Tongue (tissue), 2 donors: ENCODE data around the gene SARDH. TPM values are rescaled to one million over a fixed set of nuclear protein-coding genes. Genes with fewer than 3 reads are reported as not detected.

ENCODE experiments used
- DNase-seq: peaks from one replicate; pipeline ENCODE4 v3.0.0-alpha.2; 2015
- total RNA-seq: library from RNA; depleted of rRNA; stranded (reverse); fragments of >200 nt; gene quantifications from one replicate; pipeline ENCODE4 v1.2.3, GENCODE V29; 2014

SARDH gene
- total RNA-seq, 1 donor from 2014 or later: 8.0 TPM

GRCh38 chr9:133647148-133647547 is 91.0 kb downstream of the SARDH start:
- no peak for DNase-seq

GRCh38 chr9:133645021-133645765 is 93.0 kb downstream of the SARDH start:
- DNase-seq: no peak

GRCh38 chr9:133643978-133644760 is 94.0 kb downstream of the SARDH start:
- DNase-seq: no peak

DNA sequence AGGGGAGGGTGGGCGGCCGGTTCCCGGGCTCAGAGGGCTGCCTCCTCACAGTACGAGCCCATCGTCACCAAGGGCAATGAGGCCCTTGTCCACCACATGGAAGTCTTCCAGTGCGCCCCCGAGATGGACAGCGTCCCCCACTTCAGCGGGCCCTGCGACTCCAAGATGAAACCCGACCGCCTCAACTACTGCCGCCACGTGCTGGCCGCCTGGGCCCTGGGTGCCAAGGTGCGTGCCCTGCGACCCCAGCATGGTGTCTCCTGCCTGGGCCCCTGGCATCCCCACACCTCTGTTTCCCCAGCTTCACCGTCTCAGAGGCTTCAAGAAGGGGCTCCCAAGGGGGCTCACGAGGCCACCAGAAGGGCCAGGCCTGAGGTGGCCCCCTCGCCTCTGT is 94.8 kb downstream of the SARDH start:
- DNase-seq: no peak

DNA sequence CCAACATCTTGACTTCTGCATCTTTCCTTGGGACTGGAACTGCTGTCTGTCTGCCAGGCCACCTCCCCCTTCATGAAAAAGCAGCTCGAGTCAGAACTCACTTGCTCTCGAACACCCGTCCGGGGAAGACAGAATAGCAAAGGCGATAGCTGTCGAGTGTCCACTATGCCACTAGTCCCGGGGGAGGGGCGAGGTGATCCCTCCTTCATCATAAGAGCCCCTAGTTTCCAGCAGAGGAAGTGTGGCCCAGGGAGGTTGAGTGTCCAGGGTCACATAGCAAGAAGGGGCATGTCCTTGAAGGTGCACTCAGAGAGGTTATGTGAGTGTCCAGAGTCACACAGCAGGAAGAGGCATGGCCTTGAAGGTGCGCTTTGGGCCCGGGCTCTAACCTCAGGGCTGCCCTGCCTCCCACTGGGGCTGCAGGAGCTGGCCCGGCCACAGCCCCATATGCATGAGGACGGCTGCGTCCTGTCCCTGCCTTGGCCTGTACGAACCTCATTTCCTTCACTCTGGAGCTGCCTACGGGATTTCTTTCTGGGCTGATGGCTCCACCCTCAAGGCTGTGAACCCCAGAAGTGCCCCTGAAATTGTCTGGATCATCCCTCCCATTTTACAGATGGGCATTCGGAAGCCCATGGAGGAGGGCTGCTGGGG is 95.3 kb downstream of the SARDH start:
- no peak for DNase-seq

- no peak for DNase-seq
These were observed 96.1 kb downstream of the SARDH start for GRCh38 chr9:133641861-133642595.

GRCh38 chr9:133641396-133641655 is 96.8 kb downstream of the SARDH start:
- no peak for DNase-seq

- no peak for DNase-seq
These were observed 97.4 kb downstream of the SARDH start for GRCh38 chr9:133640580-133641395.

DNA sequence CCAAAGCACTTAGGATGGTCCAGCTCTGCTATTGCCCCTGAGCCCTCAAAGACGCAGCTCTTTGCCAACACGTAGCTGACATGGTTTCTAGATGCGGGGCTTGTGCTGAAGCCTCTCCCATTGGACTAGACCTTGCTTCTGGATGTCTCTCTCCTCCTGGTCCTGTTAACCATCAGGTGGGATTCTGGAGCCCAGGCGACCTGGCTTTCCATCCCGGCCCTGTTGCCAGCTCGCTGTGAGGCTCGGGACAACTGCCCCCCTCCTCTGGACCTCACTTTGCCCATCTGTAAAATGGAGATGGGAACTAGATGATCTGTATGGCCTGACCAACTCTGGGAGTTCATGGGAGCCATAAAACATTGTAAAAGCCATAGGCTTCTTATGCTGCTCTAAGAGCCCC is 98.0 kb downstream of the SARDH start:
- DNase-seq: no peak

GRCh38 chr9:133639613-133640012 is 98.5 kb downstream of the SARDH start:
- no peak for DNase-seq

DNA sequence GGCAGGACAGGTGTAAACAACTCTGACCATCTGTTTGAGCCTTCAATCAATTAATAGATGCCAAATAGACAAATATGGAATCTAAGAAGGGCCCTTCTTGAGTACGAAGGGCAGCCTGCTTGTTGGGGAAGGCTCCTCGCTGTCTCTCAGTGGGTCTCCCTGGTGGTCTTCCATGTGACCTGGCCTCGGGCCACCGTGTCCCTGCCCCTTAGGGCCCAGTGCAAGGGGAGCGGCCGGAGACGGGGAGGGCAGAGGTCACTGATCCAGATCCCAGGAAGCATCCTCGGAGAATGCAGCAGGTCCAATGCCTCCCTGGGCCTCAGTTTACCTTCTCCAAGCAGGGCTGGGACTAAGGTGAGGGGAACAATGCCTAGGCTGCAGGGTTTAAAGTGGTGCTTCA is 99.4 kb downstream of the SARDH start:
- DNase-seq: no peak

DNA sequence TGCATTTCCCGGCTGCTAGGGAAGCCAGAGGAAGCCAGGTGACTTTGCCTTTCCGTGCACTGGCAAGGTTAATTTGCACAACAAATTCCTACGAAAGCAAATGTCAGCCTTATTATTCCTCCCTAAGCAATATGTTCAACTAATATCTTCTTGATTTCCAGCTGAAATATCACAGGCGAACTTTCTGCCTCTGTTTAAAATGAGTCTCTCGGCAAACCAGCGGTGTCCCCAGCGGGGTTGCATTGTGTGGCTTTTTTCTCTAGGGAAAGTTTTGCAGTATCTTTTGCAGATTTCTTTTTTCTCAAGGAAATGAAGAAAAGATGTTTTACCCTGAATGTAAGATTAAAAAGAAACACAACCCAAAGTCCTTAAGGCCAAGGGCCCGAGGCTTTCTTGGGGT is 100.1 kb downstream of the SARDH start:
- no peak for DNase-seq

- DNase-seq: no peak
These were observed 100.6 kb downstream of the SARDH start for GRCh38 chr9:133637451-133638055.

DNA sequence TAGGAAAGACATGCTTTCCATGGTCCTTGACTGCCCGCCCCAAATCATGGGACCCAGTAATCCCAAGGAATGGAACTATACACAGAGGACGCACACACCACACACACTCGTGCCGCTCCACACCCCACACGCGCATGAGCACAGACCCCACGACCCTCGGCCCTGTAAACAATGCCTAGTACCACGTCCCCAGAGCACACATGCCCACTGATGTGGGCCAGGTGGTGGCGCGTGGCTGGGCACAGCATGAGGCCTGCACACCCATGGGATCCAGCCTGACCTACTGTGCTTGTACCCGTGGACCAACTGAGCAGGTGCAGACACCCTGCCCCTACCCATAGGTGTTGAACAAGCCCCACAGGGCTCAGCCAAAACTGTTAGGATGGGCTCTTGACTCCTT is 101.2 kb downstream of the SARDH start:
- DNase-seq: no peak

GRCh38 chr9:133635533-133636531 is 102.3 kb downstream of the SARDH start, which contains the start of gene DBH:
Gene DBH (plus strand): TSS chr9:133636363. CDS start chr9:133636372, 9 bp downstream.
- DNase-seq: no peak

DNA sequence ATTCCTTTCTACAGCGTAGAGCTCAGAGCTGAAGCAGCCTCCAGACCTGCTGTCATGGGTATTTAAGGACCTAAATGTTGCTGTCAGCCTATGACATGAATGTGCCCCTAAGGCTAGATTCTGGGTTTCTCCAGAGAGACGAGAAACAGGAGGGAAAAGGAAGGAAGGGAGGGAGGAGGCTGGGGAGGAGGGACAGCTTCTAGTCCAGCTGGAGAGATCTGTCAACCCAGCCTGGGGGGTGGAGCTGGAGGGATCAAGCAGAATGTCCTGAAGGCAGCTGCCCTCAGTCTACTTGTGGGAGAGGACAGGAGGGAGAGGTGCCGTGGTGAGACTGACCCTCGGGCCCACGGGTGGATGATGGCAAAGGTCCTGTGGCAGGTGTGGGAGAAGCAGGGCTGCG is 103.1 kb downstream of the SARDH start:
- peak; percentile 68 for DNase-seq

DNA sequence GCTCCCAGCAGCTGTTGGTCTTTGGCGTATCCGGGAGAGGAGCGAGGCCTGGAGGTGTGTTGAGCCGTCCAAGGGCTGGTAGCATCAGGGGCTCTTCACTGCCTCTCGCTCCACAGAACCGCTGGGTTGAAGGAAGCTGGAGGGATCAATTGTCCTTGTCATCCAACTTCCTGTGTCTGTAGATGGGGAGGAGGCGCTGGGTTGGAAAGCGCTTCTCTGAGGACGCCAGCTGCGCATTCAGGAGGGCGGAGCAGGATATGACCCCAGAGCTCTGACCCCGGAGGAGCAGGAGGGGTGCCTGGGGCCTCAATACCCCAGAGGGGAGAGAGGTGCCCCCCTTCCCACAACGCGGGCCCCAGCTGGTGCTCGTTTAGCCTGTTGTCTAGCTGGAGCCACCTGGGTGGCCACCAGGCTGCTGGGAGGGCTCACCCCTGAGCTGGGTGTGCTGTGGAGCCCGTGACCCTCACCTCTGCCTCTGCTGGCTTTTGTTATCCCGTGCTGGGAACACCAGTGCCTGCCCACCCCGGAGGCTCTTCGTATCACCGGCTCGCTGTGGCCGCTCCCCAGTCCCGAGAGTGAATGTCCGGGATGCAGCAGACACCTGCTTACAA is 104.0 kb downstream of the SARDH start:
- DNase-seq: no peak

GRCh38 chr9:133633681-133634080 is 104.5 kb downstream of the SARDH start:
- peak; percentile 69 for DNase-seq
